ENCODE measurements around the gene CLCN1. TPM values are rescaled to one million over a fixed set of nuclear protein-coding genes. Genes with fewer than 3 reads are reported as not detected.

The CLCN1 gene
- polyA plus RNA-seq, 3 donors, result 0.04 to 0.76 (median 0.11) TPM

- H3K27ac ChIP-seq (ENCODE audit: low read depth in 1 of 2, low read length in 2 of 2), result peak overlapping the region; percentile 15 to 17
- no peak for TF ChIP-seq CTCF (IDR thresholded peaks at IDR 0.05)
- H3K4me3 ChIP-seq (replicated peaks in 1 of 3; ENCODE audit: low read depth in 2 of 3, low read length in 3 of 3), result no peak overlapping the region
- Mint-ChIP-seq H3K4me1 (peaks cover 61% of the 10 kb centered on the region), H3K27ac (peak overlapping the region in 3 of 7 donors; percentile 28 to 75 (median 38)), H3K27me3 (ENCODE audit: low read depth in 3 of 3) (no peaks in the 10 kb centered on the region), H3K36me3 (peaks cover 18 to 53% of the 10 kb centered on the region in 2 donors), H3K9me3 (no peaks in the 10 kb centered on the region), H3K4me3 (no peak overlapping the region)
- peaks cover 25 to 61% of the 10 kb centered on the region in 2 donors for H3K4me1 ChIP-seq (ENCODE audit: control insufficient read depth in 1 of 2, insufficient read depth in 2 of 2, low read length in 2 of 2)
- intact Hi-C loops (cut with micrococcal nuclease), result no loop called here
- no peak overlapping the region for H3K9ac ChIP-seq (ENCODE audit: insufficient read depth, low read length, poor library complexity, severe bottlenecking)
- no peaks in the 10 kb centered on the region for H3K9me3 ChIP-seq (replicated peaks in 1 of 2; ENCODE audit: control insufficient read depth in 1 of 2, insufficient read depth in 1 of 2, low read length in 2 of 2)
- no peak overlapping the region for H3K4me2 ChIP-seq (replicated peaks; ENCODE audit: extremely low read depth, low read length, poor library complexity, severe bottlenecking)
- DNase-seq, result no peak
- no peaks in the 10 kb centered on the region for H3K27me3 ChIP-seq (ENCODE audit: control insufficient read depth in 2 of 2, insufficient read depth in 2 of 2, low read length in 2 of 2)
- H3K79me2 ChIP-seq (ENCODE audit: insufficient read depth, low read length), result peaks cover 28% of the 10 kb centered on the region
- peaks cover 45 to 54% of the 10 kb centered on the region in 2 donors for H3K36me3 ChIP-seq (replicated peaks in 1 of 2; ENCODE audit: control insufficient read depth in 1 of 2, insufficient read depth in 2 of 2, low read length in 2 of 2)
- H2AFZ ChIP-seq (ENCODE audit: insufficient read depth, low read depth, low read length, poor library complexity, severe bottlenecking), result no peak overlapping the region
- peaks cover 74% of the 10 kb centered on the region for H4K20me1 ChIP-seq (ENCODE audit: insufficient read depth, low read length)
- WGBS (ENCODE audit: insufficient coverage), result no CpG with 5 or more reads among the region's 6 CpGs
Measured at GRCh38 chr7:143392875-143393266, 77.0 kb downstream of the CLCN1 start.

- Histone ChIP-seq H3K36me3 (replicated peaks in 1 of 2; ENCODE audit: control insufficient read depth in 1 of 2, insufficient read depth in 2 of 2, low read length in 2 of 2) (peaks cover 39 to 48% of the 10 kb centered on the region in 2 donors), H2AFZ (ENCODE audit: insufficient read depth, low read depth, low read length, poor library complexity, severe bottlenecking) (no peak overlapping the region), H3K4me1 (ENCODE audit: control insufficient read depth in 1 of 2, insufficient read depth in 2 of 2, low read length in 2 of 2) (peaks cover 20 to 56% of the 10 kb centered on the region in 2 donors), H4K20me1 (ENCODE audit: insufficient read depth, low read length) (peaks cover 69% of the 10 kb centered on the region), H3K9me3 (replicated peaks in 1 of 2; ENCODE audit: control insufficient read depth in 1 of 2, insufficient read depth in 1 of 2, low read length in 2 of 2) (no peaks in the 10 kb centered on the region), H3K79me2 (ENCODE audit: insufficient read depth, low read length) (peaks cover 22% of the 10 kb centered on the region), H3K9ac (ENCODE audit: insufficient read depth, low read length, poor library complexity, severe bottlenecking) (no peak overlapping the region), H3K27me3 (ENCODE audit: control insufficient read depth in 2 of 2, insufficient read depth in 2 of 2, low read length in 2 of 2) (no peaks in the 10 kb centered on the region), H3K4me3 (replicated peaks in 1 of 3; ENCODE audit: low read depth in 2 of 3, low read length in 3 of 3) (no peak overlapping the region), H3K4me2 (replicated peaks; ENCODE audit: extremely low read depth, low read length, poor library complexity, severe bottlenecking) (no peak overlapping the region), H3K27ac (ENCODE audit: low read depth in 1 of 2, low read length in 2 of 2) (peak overlapping the region; percentile 15 to 17)
- 62% methylated on average over 10 of the region's 14 CpGs for WGBS (ENCODE audit: insufficient coverage)
- TF ChIP-seq CTCF (IDR thresholded peaks at IDR 0.05), result no peak
- DNase-seq, result no peak
- Mint-ChIP-seq H3K27ac (peak overlapping the region in 5 of 7 donors; percentile 25 to 75 (median 47)), H3K4me1 (peaks cover 58% of the 10 kb centered on the region), H3K9me3 (no peaks in the 10 kb centered on the region), H3K4me3 (no peak overlapping the region), H3K27me3 (ENCODE audit: low read depth in 3 of 3) (no peaks in the 10 kb centered on the region), H3K36me3 (peaks cover 22 to 51% of the 10 kb centered on the region in 2 donors)
- intact Hi-C loops (cut with micrococcal nuclease), result no loop called here
Measured at GRCh38 chr7:143393267-143394041, 77.5 kb downstream of the CLCN1 start.
